ENCODE results near the gene CDCP1. TPM values are rescaled to one million over a fixed set of nuclear protein-coding genes. Genes with fewer than 3 reads are reported as not detected.

CDCP1 gene
- total RNA-seq, 4 donors from 2014 or later: 77.4 to 85.6 (median 80.3) TPM

- Histone ChIP-seq H3K9me3 (no peaks in the 10 kb centered on the region), H3K4me1 (peaks cover 13% of the 10 kb centered on the region), H3K27me3 (no peaks in the 10 kb centered on the region), H3K4me3 (no peak overlapping the region), H3K27ac (no peak overlapping the region), H3K36me3 (peaks cover 21% of the 10 kb centered on the region)
- TF ChIP-seq POLR2A (IDR thresholded peaks at IDR 0.05) (no peak), CTCF (IDR thresholded peaks at IDR 0.05) (no peak), POLR2AphosphoS5 (IDR thresholded peaks at IDR 0.05) (no peak), EP300 (IDR thresholded peaks at IDR 0.05) (no peak)
- 86% methylated on average over 7 of the region's 7 CpGs for WGBS
- no peak for DNase-seq (ENCODE audit: low spot score in 2 of 2)
These were observed 36.2 kb downstream of the CDCP1 start for GRCh38 chr3:45109771-45110508.

GRCh38 chr3:45106874-45107273 lies 39.3 kb downstream of the CDCP1 start:
- peaks cover 21% of the 10 kb centered on the region for H3K36me3 ChIP-seq

GRCh38 chr3:45105855-45106671 lies 40.1 kb downstream of the CDCP1 start:
- Histone ChIP-seq H3K9me3 (no peaks in the 10 kb centered on the region), H3K4me3 (no peak overlapping the region), H3K36me3 (peaks cover 21% of the 10 kb centered on the region), H3K27ac (no peak overlapping the region), H3K27me3 (no peaks in the 10 kb centered on the region), H3K4me1 (no peaks in the 10 kb centered on the region)
- no peak for TF ChIP-seq EP300 (IDR thresholded peaks at IDR 0.05)
- TF ChIP-seq POLR2AphosphoS5 (IDR thresholded peaks at IDR 0.05): no peak
- no peak for TF ChIP-seq CTCF (IDR thresholded peaks at IDR 0.05)
- no peak for TF ChIP-seq POLR2A (IDR thresholded peaks at IDR 0.05)
- peak in 1 of 2 donors; percentile 26 for DNase-seq (ENCODE audit: low spot score in 2 of 2)
- WGBS: 67% methylated on average over 5 of the region's 5 CpGs

More at GRCh38 chr3:45106874-45107273, 39.3 kb downstream of the CDCP1 start:
- Histone ChIP-seq H3K9me3 (no peaks in the 10 kb centered on the region), H3K27me3 (no peaks in the 10 kb centered on the region), H3K4me3 (no peak overlapping the region), H3K27ac (no peak overlapping the region), H3K4me1 (no peaks in the 10 kb centered on the region)
- DNase-seq (ENCODE audit: low spot score in 2 of 2): no peak
- 94% methylated on average over 2 of the region's 2 CpGs for WGBS
- no peak for TF ChIP-seq CTCF (IDR thresholded peaks at IDR 0.05)
- no peak for TF ChIP-seq POLR2AphosphoS5 (IDR thresholded peaks at IDR 0.05)
- no peak for TF ChIP-seq POLR2A (IDR thresholded peaks at IDR 0.05)
- no peak for TF ChIP-seq EP300 (IDR thresholded peaks at IDR 0.05)

GRCh38 chr3:45104715-45105711 lies 41.2 kb downstream of the CDCP1 start:
- H3K27ac ChIP-seq: no peak overlapping the region
- no peak for TF ChIP-seq POLR2AphosphoS5 (IDR thresholded peaks at IDR 0.05)
- no peak for TF ChIP-seq EP300 (IDR thresholded peaks at IDR 0.05)
- no peak for TF ChIP-seq POLR2A (IDR thresholded peaks at IDR 0.05)
- no peak for TF ChIP-seq CTCF (IDR thresholded peaks at IDR 0.05)
- peaks cover 14% of the 10 kb centered on the region for H3K36me3 ChIP-seq

More at GRCh38 chr3:45104715-45105711, 41.2 kb downstream of the CDCP1 start:
- Histone ChIP-seq H3K4me3 (no peak overlapping the region), H3K4me1 (no peaks in the 10 kb centered on the region), H3K9me3 (no peaks in the 10 kb centered on the region), H3K27me3 (no peaks in the 10 kb centered on the region)
- WGBS: 74% methylated on average over 8 of the region's 8 CpGs
- DNase-seq (ENCODE audit: low spot score in 2 of 2): no peak
